A673 (cell line): ENCODE measurements around the gene GSTK1.

Experiments used
- EZH2 ChIP-seq: fragments of 200-600 bp; sonication (generic); IDR thresholded peaks from 2 replicates; pipeline ENCODE4 v1.6.1; 2017; ENCODE audit warnings: borderline replicate concordance, low read depth, mild to moderate bottlenecking, mixed read lengths, antibody characterized with exemption, low read length; ENCODE audit not compliant: poor library complexity, severe bottlenecking
- TF ChIP-seq, protein P1 (sequence below): fragments of 300-800, 200-600 bp; sonication (generic); conservative IDR thresholded peaks from 2 replicates; pipeline ENCODE4 v1.5.1; 2017; ENCODE audit warnings: low read depth, mild to moderate bottlenecking, antibody characterized with exemption, low read length, moderate library complexity, mixed read lengths

DNA sequence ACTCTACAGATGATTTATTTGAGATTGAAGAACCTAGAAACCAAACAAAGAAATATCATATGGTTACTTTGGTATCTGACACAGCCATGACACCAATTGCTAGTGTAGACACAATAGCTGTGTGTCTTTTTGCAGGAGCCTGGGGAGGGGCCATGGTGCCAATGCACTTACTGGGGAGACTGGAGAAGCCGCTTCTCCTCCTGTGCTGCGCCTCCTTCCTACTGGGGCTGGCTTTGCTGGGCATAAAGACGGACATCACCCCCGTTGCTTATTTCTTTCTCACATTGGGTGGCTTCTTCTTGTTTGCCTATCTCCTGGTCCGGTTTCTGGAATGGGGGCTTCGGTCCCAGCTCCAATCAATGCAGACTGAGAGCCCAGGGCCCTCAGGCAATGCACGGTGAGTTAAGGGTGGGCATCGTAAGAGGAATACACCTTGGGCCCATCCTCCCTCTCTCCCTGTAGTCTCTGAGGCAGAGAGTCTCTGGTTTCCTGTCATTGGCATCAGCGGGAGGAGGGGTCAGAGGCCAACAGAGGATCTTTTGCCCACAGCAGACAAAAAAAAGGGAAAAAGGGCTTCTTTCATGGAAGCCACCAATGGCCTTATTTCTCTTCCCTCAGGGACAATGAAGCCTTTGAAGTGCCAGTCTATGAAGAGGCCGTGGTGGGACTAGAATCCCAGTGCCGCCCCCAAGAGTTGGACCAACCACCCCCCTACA, 22.7 kb downstream of the GSTK1 start:
- TF ChIP-seq, protein P1, sequence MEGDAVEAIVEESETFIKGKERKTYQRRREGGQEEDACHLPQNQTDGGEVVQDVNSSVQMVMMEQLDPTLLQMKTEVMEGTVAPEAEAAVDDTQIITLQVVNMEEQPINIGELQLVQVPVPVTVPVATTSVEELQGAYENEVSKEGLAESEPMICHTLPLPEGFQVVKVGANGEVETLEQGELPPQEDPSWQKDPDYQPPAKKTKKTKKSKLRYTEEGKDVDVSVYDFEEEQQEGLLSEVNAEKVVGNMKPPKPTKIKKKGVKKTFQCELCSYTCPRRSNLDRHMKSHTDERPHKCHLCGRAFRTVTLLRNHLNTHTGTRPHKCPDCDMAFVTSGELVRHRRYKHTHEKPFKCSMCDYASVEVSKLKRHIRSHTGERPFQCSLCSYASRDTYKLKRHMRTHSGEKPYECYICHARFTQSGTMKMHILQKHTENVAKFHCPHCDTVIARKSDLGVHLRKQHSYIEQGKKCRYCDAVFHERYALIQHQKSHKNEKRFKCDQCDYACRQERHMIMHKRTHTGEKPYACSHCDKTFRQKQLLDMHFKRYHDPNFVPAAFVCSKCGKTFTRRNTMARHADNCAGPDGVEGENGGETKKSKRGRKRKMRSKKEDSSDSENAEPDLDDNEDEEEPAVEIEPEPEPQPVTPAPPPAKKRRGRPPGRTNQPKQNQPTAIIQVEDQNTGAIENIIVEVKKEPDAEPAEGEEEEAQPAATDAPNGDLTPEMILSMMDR, result no peak
- no peak for TF ChIP-seq EZH2
